ENCODE data around the gene RNFT2.

Gene RNFT2

GRCh38 chr12:116887244-116887643 is 149.1 kb downstream of the RNFT2 start:
- in situ Hi-C loops (cut with MboI; ENCODE audit: low sequenced_read_pairs, unreplicated experiment) = no loop called here
- DNase-seq (ENCODE audit: low spot score) = no peak
- TF ChIP-seq CTCF (IDR thresholded peaks at IDR 0.05; ENCODE audit: borderline replicate concordance, control extremely low read depth, extremely low read depth, insufficient read depth, missing control alignments) = no peak

DNA sequence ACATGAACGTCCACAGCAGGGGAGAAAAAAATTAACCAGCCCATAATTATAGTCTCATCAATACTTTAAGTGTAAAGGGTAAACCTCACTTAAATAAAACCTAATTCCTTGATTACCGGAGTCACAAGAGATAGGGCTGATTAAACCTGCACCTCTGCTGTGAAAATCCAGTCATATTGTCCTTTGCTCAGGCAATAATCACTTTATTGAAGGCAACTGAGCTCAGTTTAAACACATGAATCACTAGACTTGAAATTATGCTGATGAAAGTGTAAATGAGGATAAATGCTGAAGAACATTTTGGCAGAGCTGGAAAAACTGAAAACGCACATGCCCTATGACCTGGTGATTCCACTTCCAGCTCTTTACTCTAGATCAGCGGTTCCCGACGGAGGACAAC is 149.8 kb downstream of the RNFT2 start:
- in situ Hi-C loops (cut with MboI; ENCODE audit: low sequenced_read_pairs, unreplicated experiment) = no loop called here
- no peak for TF ChIP-seq CTCF (IDR thresholded peaks at IDR 0.05; ENCODE audit: borderline replicate concordance, control extremely low read depth, extremely low read depth, insufficient read depth, missing control alignments)
- no peak for DNase-seq (ENCODE audit: low spot score)

DNA sequence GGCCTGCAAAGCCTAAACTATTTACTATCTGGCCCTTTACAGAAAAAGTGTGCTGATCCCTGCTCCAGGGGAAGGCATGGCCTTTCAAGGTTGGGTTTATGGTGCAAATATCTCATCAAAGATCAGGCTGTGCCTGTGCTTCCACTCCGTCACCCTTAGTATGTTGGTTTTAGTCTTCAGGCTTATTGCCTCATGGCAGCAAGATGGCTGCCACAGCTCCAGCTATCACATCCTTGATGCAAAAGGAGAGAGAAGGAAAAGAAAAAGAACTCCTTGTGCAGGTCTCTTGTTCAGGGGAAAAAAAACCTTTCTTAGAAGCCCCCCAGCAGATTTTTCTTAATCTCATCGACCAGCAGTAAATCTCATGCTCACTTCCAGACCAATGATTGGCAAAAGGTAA is 152.2 kb downstream of the RNFT2 start:
- in situ Hi-C loops (cut with MboI; ENCODE audit: low sequenced_read_pairs, unreplicated experiment) = no loop called here
- no peak for DNase-seq (ENCODE audit: low spot score)
- TF ChIP-seq CTCF (IDR thresholded peaks at IDR 0.05; ENCODE audit: borderline replicate concordance, control extremely low read depth, extremely low read depth, insufficient read depth, missing control alignments) = no peak

GRCh38 chr12:116891019-116891418 is 152.9 kb downstream of the RNFT2 start:
- in situ Hi-C loops (cut with MboI; ENCODE audit: low sequenced_read_pairs, unreplicated experiment) = no loop called here
- DNase-seq (ENCODE audit: low spot score) = no peak

DNA sequence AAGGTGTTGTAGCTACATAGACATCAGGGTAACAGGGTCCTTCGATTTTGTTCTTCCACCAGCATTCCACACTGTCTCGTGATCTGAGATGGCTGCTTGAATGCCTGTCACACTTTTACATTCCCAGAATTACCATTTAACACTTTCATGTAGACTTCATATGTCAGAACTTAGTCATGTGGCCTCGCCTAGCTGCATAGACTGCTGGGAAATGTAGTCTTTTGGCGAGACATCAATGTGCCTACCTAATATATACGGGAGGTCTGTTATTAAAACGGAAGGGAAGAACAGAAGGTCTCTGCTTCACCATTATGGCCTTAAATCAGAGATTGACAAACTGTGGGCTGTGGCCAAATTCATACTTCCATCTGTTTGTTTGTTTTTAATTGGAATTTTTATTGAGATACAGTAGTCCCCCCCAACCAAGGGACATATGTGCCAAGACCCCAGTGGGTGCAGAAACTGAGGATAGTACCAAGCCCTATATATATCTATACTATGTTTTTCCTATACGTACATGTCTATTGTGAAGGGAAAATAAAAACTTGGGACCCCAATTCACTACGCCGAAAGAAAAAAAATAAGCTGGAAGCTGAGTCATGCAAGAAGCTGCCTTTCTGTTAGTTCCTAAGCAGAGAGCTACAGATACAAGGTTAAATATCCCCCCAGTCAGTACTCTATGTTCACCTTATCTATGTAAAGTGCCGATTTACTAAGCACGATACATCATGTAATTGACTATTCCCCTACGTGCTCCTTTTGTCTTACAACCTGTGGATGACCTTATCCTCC is 154.4 kb downstream of the RNFT2 start:
- TF ChIP-seq CTCF (IDR thresholded peaks at IDR 0.05; ENCODE audit: borderline replicate concordance, control extremely low read depth, extremely low read depth, insufficient read depth, missing control alignments) = no peak
- in situ Hi-C loops (cut with MboI; ENCODE audit: low sequenced_read_pairs, unreplicated experiment) = no loop called here
- DNase-seq (ENCODE audit: low spot score) = no peak

More at GRCh38 chr12:116891019-116891418, 152.9 kb downstream of the RNFT2 start:
- TF ChIP-seq CTCF (IDR thresholded peaks at IDR 0.05; ENCODE audit: borderline replicate concordance, control extremely low read depth, extremely low read depth, insufficient read depth, missing control alignments) = no peak

DNA sequence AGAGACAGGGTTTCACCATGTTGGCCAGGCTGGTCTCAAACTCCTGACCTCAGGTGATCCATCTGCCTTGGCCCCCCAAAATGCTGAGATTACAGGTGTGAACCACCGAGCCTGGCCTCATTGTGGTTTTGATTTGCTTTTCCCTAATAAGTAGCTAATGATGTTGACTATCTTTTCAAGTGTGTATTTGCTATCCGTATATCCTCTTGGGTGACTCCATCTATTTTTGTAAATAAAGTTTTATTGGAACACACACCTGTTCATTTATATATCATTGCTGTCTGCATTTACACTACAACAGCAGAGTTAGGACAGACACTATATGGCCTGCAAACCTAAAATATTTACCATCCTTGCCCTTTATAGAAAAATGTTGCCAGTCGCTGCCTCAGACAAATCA is 156.8 kb downstream of the RNFT2 start:
- DNase-seq (ENCODE audit: low spot score) = no peak
- in situ Hi-C loops (cut with MboI; ENCODE audit: low sequenced_read_pairs, unreplicated experiment) = no loop called here

More for the DNA sequence above, 156.8 kb downstream of the RNFT2 start:
- no peak for TF ChIP-seq CTCF (IDR thresholded peaks at IDR 0.05; ENCODE audit: borderline replicate concordance, control extremely low read depth, extremely low read depth, insufficient read depth, missing control alignments)
